Ishikawa (cell line): ENCODE data around the gene SYVN1.

ENCODE experiments used
- CEBPB ChIP-seq: IDR thresholded peaks from 2 replicates; pipeline ENCODE4 v1.6.1; 2012
- CREB1 ChIP-seq: IDR thresholded peaks from 2 replicates; pipeline ENCODE4 v1.6.1; 2012; ENCODE audit warnings: low read depth
- EGR1 ChIP-seq: IDR thresholded peaks from 2 replicates; pipeline ENCODE4 v1.6.1; 2012
- EP300 ChIP-seq: IDR thresholded peaks from 2 replicates; pipeline ENCODE4 v1.6.1; 2012; ENCODE audit warnings: borderline replicate concordance
- FOXM1 ChIP-seq: IDR thresholded peaks from 2 replicates; pipeline ENCODE4 v1.6.1; 2012; ENCODE audit warnings: low read depth, borderline replicate concordance
- MAX ChIP-seq: IDR thresholded peaks from 2 replicates; pipeline ENCODE4 v1.6.1; 2012
- NFIC ChIP-seq: IDR thresholded peaks from 2 replicates; pipeline ENCODE4 v1.6.1; 2012
- RAD21 ChIP-seq: IDR thresholded peaks from 2 replicates; pipeline ENCODE4 v1.6.1; 2012; ENCODE audit warnings: low read depth
- REST ChIP-seq: IDR thresholded peaks from 2 replicates; pipeline ENCODE4 v1.6.1; 2012; ENCODE audit warnings: low read depth, mild to moderate bottlenecking
- TAF1 ChIP-seq: IDR thresholded peaks from 2 replicates; pipeline ENCODE4 v1.6.1; 2012; ENCODE audit warnings: low read depth, mild to moderate bottlenecking
- TCF12 ChIP-seq: IDR thresholded peaks from 2 replicates; pipeline ENCODE4 v1.6.1; 2012; ENCODE audit warnings: low read depth
- TEAD4 ChIP-seq: IDR thresholded peaks from 2 replicates; pipeline ENCODE4 v1.6.1; 2012
- USF1 ChIP-seq: IDR thresholded peaks from 2 replicates; pipeline ENCODE4 v1.6.1; 2012
- YY1 ChIP-seq: IDR thresholded peaks from 2 replicates; pipeline ENCODE4 v1.6.1; 2012; ENCODE audit warnings: low read depth
- ZBTB7A ChIP-seq: IDR thresholded peaks from 2 replicates; pipeline ENCODE4 v1.6.1; 2012; ENCODE audit warnings: low read depth

The SYVN1 gene

DNA sequence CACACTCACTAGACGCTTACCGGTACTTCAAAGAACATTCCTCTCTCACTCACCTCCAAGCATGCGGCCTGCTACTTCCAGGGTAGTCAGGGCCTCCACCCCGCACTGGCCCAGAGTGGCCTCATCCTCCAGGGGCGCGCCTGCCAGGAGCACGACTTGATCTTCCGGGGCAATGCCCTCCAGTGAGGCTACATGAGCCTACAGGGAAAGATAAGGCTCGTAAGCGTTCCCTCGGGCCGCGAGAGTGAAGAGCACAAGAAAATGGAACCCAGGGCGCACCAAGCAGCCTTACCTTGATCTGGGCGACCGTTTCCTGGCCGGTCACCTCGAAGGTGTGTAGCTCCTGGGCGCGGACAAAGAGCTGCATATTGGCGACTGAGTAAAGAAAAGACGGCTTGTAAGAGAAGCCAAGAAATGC is 12.9 kb downstream of the SYVN1 start:
- TF ChIP-seq EP300 (no peak), YY1 (no peak), TAF1 (no peak), REST (no peak), TEAD4 (no peak), ZBTB7A (no peak), EGR1 (no peak), RAD21 (no peak), FOXM1 (no peak)

DNA sequence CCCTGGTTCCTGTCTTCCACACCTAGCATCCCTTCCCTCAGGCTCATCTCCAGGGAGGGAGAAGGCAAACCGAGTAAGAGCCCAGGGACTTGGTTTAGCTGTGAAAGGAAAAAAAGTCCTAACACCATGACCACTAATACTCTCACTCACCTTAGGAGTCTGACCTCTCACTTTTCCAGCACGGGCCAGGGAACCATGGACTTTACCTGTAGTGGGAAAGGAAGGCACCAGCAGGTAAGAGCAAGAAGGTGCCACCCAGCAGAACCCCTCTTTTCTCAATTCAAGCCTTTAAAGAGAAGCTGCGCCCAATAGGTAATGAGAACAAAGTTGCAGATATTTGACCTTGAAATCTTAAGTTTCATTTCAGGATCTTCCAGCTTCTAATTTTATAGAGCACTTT is 13.5 kb downstream of the SYVN1 start:
- no peak for TF ChIP-seq USF1
- TF ChIP-seq YY1 = no peak
- TF ChIP-seq TEAD4 = no peak
- TF ChIP-seq EP300 = no peak
- TF ChIP-seq TAF1 = no peak
- no peak for TF ChIP-seq REST
- TF ChIP-seq MAX = no peak

GRCh38 chr11:65119670-65119995 is 14.7 kb downstream of the SYVN1 start:
- TF ChIP-seq MAX (no peak), EGR1 (no peak), YY1 (no peak)

GRCh38 chr11:65118097-65118837 is 16.1 kb downstream of the SYVN1 start:
- TF ChIP-seq TEAD4 (no peak), USF1 (no peak), RAD21 (no peak), TAF1 (no peak), MAX (no peak), YY1 (no peak), EGR1 (no peak), REST (no peak), CEBPB (no peak), FOXM1 (no peak), TCF12 (no peak), ZBTB7A (no peak), NFIC (no peak), EP300 (no peak), CREB1 (no peak)
